Measurements from ENCODE around the gene CLSTN1.

Gene CLSTN1

GRCh38 chr1:9689971-9690381 is 133.8 kb downstream of the CLSTN1 start:
- Histone ChIP-seq H3K4me1 (peaks cover 2% of the 10 kb centered on the region), H3K27ac (peak overlapping the region; percentile 41), H3K4me3 (ENCODE audit: low read depth, low read length) (peak overlapping the region; percentile 50), H3K79me2 (no peaks in the 10 kb centered on the region), H3K27me3 (ENCODE audit: control insufficient read depth, insufficient read depth, low read length) (no peaks in the 10 kb centered on the region), H3K9ac (no peak overlapping the region), H3K36me3 (ENCODE audit: control insufficient read depth, insufficient read depth, low read length) (no peaks in the 10 kb centered on the region), H3K9me3 (ENCODE audit: control insufficient read depth, low read length) (no peaks in the 10 kb centered on the region), H2AFZ (peak overlapping the region; percentile 44), H3K4me2 (ENCODE audit: low read length) (peak overlapping the region; percentile 66)
- TF ChIP-seq CTCF (IDR thresholded peaks at IDR 0.05), result no peak

GRCh38 chr1:9689011-9689706 is 134.6 kb downstream of the CLSTN1 start:
- Histone ChIP-seq H3K4me3 (ENCODE audit: low read depth, low read length) (peak overlapping the region; percentile 65), H3K36me3 (ENCODE audit: control insufficient read depth, insufficient read depth, low read length) (no peaks in the 10 kb centered on the region), H3K4me1 (peaks cover 2% of the 10 kb centered on the region), H2AFZ (peak overlapping the region; percentile 79), H3K9me3 (ENCODE audit: control insufficient read depth, low read length) (no peaks in the 10 kb centered on the region), H3K9ac (no peak overlapping the region), H3K27me3 (ENCODE audit: control insufficient read depth, insufficient read depth, low read length) (no peaks in the 10 kb centered on the region), H3K4me2 (ENCODE audit: low read length) (peak overlapping the region; percentile 99), H3K27ac (no peak overlapping the region), H3K79me2 (no peaks in the 10 kb centered on the region)
- no peak for TF ChIP-seq CTCF (IDR thresholded peaks at IDR 0.05)

- peak overlapping the region; percentile 65 for H3K4me3 ChIP-seq (ENCODE audit: low read depth, low read length)
- peak overlapping the region; percentile 99 for H3K4me2 ChIP-seq (ENCODE audit: low read length)
- no peak overlapping the region for H3K9ac ChIP-seq
- no peaks in the 10 kb centered on the region for H3K79me2 ChIP-seq
- H3K36me3 ChIP-seq (ENCODE audit: control insufficient read depth, insufficient read depth, low read length), result no peaks in the 10 kb centered on the region
- no peaks in the 10 kb centered on the region for H3K9me3 ChIP-seq (ENCODE audit: control insufficient read depth, low read length)
- H3K27me3 ChIP-seq (ENCODE audit: control insufficient read depth, insufficient read depth, low read length), result no peaks in the 10 kb centered on the region
- H3K27ac ChIP-seq, result no peak overlapping the region
- peaks cover 2% of the 10 kb centered on the region for H3K4me1 ChIP-seq
- peak overlapping the region; percentile 79 for H2AFZ ChIP-seq
- no peak for TF ChIP-seq CTCF (IDR thresholded peaks at IDR 0.05)
Measured at GRCh38 chr1:9688599-9688998, 135.2 kb downstream of the CLSTN1 start.

GRCh38 chr1:9687874-9688582 is 135.7 kb downstream of the CLSTN1 start:
- H3K9ac ChIP-seq, result no peak overlapping the region
- no peaks in the 10 kb centered on the region for H3K9me3 ChIP-seq (ENCODE audit: control insufficient read depth, low read length)
- peak overlapping the region; percentile 90 for H2AFZ ChIP-seq
- no peak for TF ChIP-seq CTCF (IDR thresholded peaks at IDR 0.05)
- peak overlapping the region; percentile 99 for H3K4me2 ChIP-seq (ENCODE audit: low read length)
- H3K27ac ChIP-seq, result no peak overlapping the region
- peaks cover 2% of the 10 kb centered on the region for H3K4me1 ChIP-seq
- no peaks in the 10 kb centered on the region for H3K36me3 ChIP-seq (ENCODE audit: control insufficient read depth, insufficient read depth, low read length)
- H3K27me3 ChIP-seq (ENCODE audit: control insufficient read depth, insufficient read depth, low read length), result no peaks in the 10 kb centered on the region
- no peaks in the 10 kb centered on the region for H3K79me2 ChIP-seq
- peak overlapping the region; percentile 65 for H3K4me3 ChIP-seq (ENCODE audit: low read depth, low read length)

All from parathyroid adenoma (tissue), 2 donors.